HCT116 (cell line): ENCODE data around the gene STIM1. TPM values are rescaled to one million over a fixed set of nuclear protein-coding genes. Genes with fewer than 3 reads are reported as not detected.

ENCODE experiments used
- ATAC-seq: fragments of 200-7000 bp; cut with Tn5 transposase; 2 replicates; pipeline ENCODE4 v1.9.1; 2020; ENCODE audit warnings: mild to moderate bottlenecking, moderate library complexity
- BruUV-seq: library from RNA; stranded (reverse); fragments of 400-500 nt; replicated peaks from 2 replicates; lab custom pipeline; 2021; lab: Mats Ljungman, UMichigan
- CTCF ChIA-PET: fragments of 300-600 bp; sonication (Branson Sonifier 250); formaldehyde crosslinking; loops from one replicate; lab custom pipeline; 2021; ENCODE audit warnings: antibody characterized with exemption; lab: Charles Lee
- POLR2A ChIA-PET: fragments of 300-600, 350-600 bp; sonication (Branson Sonifier 250); formaldehyde crosslinking; loops from one replicate; lab custom pipeline; 2021; ENCODE audit warnings: antibody characterized with exemption; lab: Charles Lee
- RAD21 ChIA-PET, 2 experiments: fragments of 300-600 bp; sonication (Branson Sonifier 250); formaldehyde crosslinking; loops; one replicate each; lab custom pipeline; 2023; ENCODE audit warnings: low total read pairs in 2 of 2; ENCODE audit not compliant: uncharacterized antibody in 2 of 2, unreplicated experiment in 2 of 2, low non-redundant PET in 1 of 2; lab: Charles Lee
- DNase-seq: peaks from one replicate; pipeline ENCODE4 v3.0.0-alpha.2; 2010; ENCODE audit warnings: low read depth, low spot score
- H2AFZ ChIP-seq: fragments of 200-600 bp; shearing (Covaris generic), sonication (generic); 2 replicates; pipeline ENCODE4 v1.6.1; 2017; ENCODE audit warnings: low read depth, mixed run types, mixed read lengths, antibody characterized with exemption, low read length; ENCODE audit not compliant: poor library complexity, severe bottlenecking
- H3K27ac ChIP-seq: 2 replicates; pipeline ENCODE4 v1.5.1; 2012; ENCODE audit warnings: low read depth, low read length
- H3K27me3 ChIP-seq: fragments of 200-600 bp; sonication (generic); 2 replicates; pipeline ENCODE4 v1.6.1; 2016; ENCODE audit warnings: mixed run types, low read length, mixed read lengths; ENCODE audit not compliant: insufficient read depth
- H3K36me3 ChIP-seq, 2 experiments: fragments of 200-500 bp in 1 of 2; fragments of 200-600 bp in 1 of 2; sonication (Bioruptor generic) in 1 of 2; sonication (generic) in 1 of 2; 2 replicates each; pipeline versions ENCODE4 v1.5.1 to v1.6.1; 2014 to 2016; ENCODE audit warnings: low read length in 2 of 2, inconsistent platforms in 1 of 2, mixed read lengths in 1 of 2, mixed run types in 1 of 2; ENCODE audit not compliant: insufficient read depth in 2 of 2, control insufficient read depth in 1 of 2
- H3K4me1 ChIP-seq, 2 experiments: fragments of 200-600 bp in 1 of 2; sonication (generic) in 1 of 2; 2 replicates each; pipeline versions ENCODE4 v1.5.1 to v1.6.1; 2012 to 2017; ENCODE audit warnings: low read length in 2 of 2, inconsistent platforms in 1 of 2, mild to moderate bottlenecking in 1 of 2, mixed read lengths in 1 of 2, mixed run types in 1 of 2, moderate library complexity in 1 of 2; ENCODE audit not compliant: insufficient read depth in 2 of 2, control insufficient read depth in 1 of 2
- H3K4me2 ChIP-seq: fragments of 200-600 bp; sonication (generic); 2 replicates; pipeline ENCODE4 v1.6.1; 2017; ENCODE audit warnings: mixed run types, low read length, mixed read lengths
- H3K4me3 ChIP-seq, 2 experiments: fragments of 200-600 bp in 1 of 2; sonication (generic) in 1 of 2; replicated peaks in 1 of 2; 2 replicates each; pipeline ENCODE4 v1.5.1; 2011 to 2016; ENCODE audit warnings: low read length in 2 of 2, control low read depth in 1 of 2, low read depth in 1 of 2, mild to moderate bottlenecking in 1 of 2, mixed read lengths in 1 of 2, mixed run types in 1 of 2
- H3K79me2 ChIP-seq: fragments of 200-600 bp; sonication (generic); 2 replicates; pipeline ENCODE4 v1.6.1; 2017; ENCODE audit warnings: mild to moderate bottlenecking, mixed run types, low read length, moderate library complexity, mixed read lengths; ENCODE audit not compliant: insufficient read depth
- H3K9ac ChIP-seq: fragments of 200-600 bp; sonication (generic); 2 replicates; pipeline ENCODE4 v1.6.1; 2016; ENCODE audit warnings: low read length, mixed read lengths
- H3K9me2 ChIP-seq: fragments of 200-600 bp; sonication (generic), shearing (Covaris generic); 2 replicates; pipeline ENCODE4 v1.6.1; 2017; ENCODE audit warnings: mixed run types, mild to moderate bottlenecking, moderate library complexity; ENCODE audit not compliant: insufficient read depth
- H3K9me3 ChIP-seq, 2 experiments: fragments of 200-500 bp in 1 of 2; fragments of 200-600 bp in 1 of 2; sonication (Bioruptor generic) in 1 of 2; sonication (generic) in 1 of 2; 2 replicates each; pipeline ENCODE4 v1.6.1; 2014 to 2017; ENCODE audit warnings: low read length in 2 of 2, mixed read lengths in 2 of 2, inconsistent platforms in 1 of 2, low read depth in 1 of 2, mild to moderate bottlenecking in 1 of 2, mixed run types in 1 of 2, moderate library complexity in 1 of 2; ENCODE audit not compliant: control insufficient read depth in 1 of 2, insufficient read depth in 1 of 2
- H4K20me1 ChIP-seq: fragments of 200-600 bp; sonication (generic), shearing (Covaris generic); 2 replicates; pipeline ENCODE4 v1.6.1; 2017; ENCODE audit warnings: mixed run types, mild to moderate bottlenecking, moderate library complexity; ENCODE audit not compliant: insufficient read depth
- CBX3 ChIP-seq: IDR thresholded peaks from 2 replicates; pipeline ENCODE4 v1.6.1; 2012; ENCODE audit warnings: low read depth
- EGR1 ChIP-seq: IDR thresholded peaks from 2 replicates; pipeline ENCODE4 v1.6.1; 2012; ENCODE audit warnings: low read depth
- RAD21 ChIP-seq: IDR thresholded peaks from 2 replicates; pipeline ENCODE4 v1.6.1; 2012; ENCODE audit warnings: low read depth, mild to moderate bottlenecking
- SIN3A ChIP-seq: IDR thresholded peaks from 2 replicates; pipeline ENCODE4 v1.6.1; 2012; ENCODE audit warnings: low read depth
- ZFX ChIP-seq: fragments of 450-650 bp; IDR thresholded peaks from 2 replicates; pipeline ENCODE4 v1.6.1; 2017
- ZNF274 ChIP-seq: fragments of 200-500 bp; sonication (Bioruptor generic); IDR thresholded peaks from 2 replicates; pipeline ENCODE4 v1.6.1; 2014; ENCODE audit warnings: mild to moderate bottlenecking, low read depth, low read length, inconsistent platforms
- intact Hi-C: fragments of 100-400 bp; cut with micrococcal nuclease; formaldehyde crosslinking; loops from 2 replicates; pipeline ENCODE4 v1.10.0; 2022
- total RNA-seq: library from RNA; stranded (reverse); gene quantifications from one replicate; pipeline ENCODE4 v1.2.1, GENCODE V29; 2021; ENCODE audit not compliant: unreplicated experiment
- TF ChIP-seq, protein P1 (sequence below): IDR thresholded peaks from 2 replicates; pipeline ENCODE4 v1.6.1; 2012; ENCODE audit warnings: low read depth
- TF ChIP-seq, protein P2 (sequence below): IDR thresholded peaks from 2 replicates; pipeline ENCODE4 v1.6.1; 2012
- TF ChIP-seq, protein P3 (sequence below), 3 experiments: fragments of 200-600 bp in 1 of 3; sonication (generic) in 1 of 3; IDR thresholded peaks in 2 of 3; conservative IDR thresholded peaks in 1 of 3; 2 replicates each; pipeline ENCODE4 v1.5.1; 2012 to 2017; ENCODE audit warnings: low read depth in 2 of 3, low read length in 2 of 3, antibody characterized with exemption in 1 of 3, borderline replicate concordance in 1 of 3, control low read depth in 1 of 3, mild to moderate bottlenecking in 1 of 3, mixed read lengths in 1 of 3, mixed run types in 1 of 3, moderate library complexity in 1 of 3; ENCODE audit not compliant: insufficient read depth in 1 of 3

STIM1 gene
- total RNA-seq, 1 experiment from 2014 or later, result 22.3 TPM

DNA sequence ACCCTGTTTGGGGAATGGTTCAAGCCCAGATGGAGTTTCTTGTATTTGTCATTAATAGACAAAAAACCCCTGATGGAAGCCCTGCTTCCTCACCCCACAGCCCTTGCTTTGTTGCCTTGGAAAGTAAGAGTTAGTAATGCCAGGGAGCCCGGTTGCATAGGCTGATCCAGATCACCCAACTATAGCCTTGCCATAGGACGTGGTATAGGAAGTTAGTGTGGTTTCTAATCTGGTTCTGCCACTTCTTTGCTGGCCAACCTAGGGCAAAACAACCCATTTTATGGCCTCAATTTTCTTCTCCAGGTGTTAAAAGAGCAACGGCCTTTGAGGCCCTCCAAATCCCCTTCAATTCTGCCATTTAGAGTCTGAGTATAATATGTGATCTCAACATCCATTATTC, 97.9 kb downstream of the STIM1 start:
- H3K27ac ChIP-seq, result no peak overlapping the region
- H3K4me1 ChIP-seq, result peaks cover 0 to 12% of the 10 kb centered on the region in 2 experiments; a peak in 2 of 4 replicates
- H3K36me3 ChIP-seq, result no peaks in the 10 kb centered on the region
- TF ChIP-seq ZFX, result no peak
- TF ChIP-seq, protein P1, sequence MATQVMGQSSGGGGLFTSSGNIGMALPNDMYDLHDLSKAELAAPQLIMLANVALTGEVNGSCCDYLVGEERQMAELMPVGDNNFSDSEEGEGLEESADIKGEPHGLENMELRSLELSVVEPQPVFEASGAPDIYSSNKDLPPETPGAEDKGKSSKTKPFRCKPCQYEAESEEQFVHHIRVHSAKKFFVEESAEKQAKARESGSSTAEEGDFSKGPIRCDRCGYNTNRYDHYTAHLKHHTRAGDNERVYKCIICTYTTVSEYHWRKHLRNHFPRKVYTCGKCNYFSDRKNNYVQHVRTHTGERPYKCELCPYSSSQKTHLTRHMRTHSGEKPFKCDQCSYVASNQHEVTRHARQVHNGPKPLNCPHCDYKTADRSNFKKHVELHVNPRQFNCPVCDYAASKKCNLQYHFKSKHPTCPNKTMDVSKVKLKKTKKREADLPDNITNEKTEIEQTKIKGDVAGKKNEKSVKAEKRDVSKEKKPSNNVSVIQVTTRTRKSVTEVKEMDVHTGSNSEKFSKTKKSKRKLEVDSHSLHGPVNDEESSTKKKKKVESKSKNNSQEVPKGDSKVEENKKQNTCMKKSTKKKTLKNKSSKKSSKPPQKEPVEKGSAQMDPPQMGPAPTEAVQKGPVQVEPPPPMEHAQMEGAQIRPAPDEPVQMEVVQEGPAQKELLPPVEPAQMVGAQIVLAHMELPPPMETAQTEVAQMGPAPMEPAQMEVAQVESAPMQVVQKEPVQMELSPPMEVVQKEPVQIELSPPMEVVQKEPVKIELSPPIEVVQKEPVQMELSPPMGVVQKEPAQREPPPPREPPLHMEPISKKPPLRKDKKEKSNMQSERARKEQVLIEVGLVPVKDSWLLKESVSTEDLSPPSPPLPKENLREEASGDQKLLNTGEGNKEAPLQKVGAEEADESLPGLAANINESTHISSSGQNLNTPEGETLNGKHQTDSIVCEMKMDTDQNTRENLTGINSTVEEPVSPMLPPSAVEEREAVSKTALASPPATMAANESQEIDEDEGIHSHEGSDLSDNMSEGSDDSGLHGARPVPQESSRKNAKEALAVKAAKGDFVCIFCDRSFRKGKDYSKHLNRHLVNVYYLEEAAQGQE, result no peak
- TF ChIP-seq, protein P2, sequence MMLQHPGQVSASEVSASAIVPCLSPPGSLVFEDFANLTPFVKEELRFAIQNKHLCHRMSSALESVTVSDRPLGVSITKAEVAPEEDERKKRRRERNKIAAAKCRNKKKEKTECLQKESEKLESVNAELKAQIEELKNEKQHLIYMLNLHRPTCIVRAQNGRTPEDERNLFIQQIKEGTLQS, result no peak
- no peak for TF ChIP-seq CBX3
- TF ChIP-seq ZNF274, result no peak
- TF ChIP-seq, protein P3, sequence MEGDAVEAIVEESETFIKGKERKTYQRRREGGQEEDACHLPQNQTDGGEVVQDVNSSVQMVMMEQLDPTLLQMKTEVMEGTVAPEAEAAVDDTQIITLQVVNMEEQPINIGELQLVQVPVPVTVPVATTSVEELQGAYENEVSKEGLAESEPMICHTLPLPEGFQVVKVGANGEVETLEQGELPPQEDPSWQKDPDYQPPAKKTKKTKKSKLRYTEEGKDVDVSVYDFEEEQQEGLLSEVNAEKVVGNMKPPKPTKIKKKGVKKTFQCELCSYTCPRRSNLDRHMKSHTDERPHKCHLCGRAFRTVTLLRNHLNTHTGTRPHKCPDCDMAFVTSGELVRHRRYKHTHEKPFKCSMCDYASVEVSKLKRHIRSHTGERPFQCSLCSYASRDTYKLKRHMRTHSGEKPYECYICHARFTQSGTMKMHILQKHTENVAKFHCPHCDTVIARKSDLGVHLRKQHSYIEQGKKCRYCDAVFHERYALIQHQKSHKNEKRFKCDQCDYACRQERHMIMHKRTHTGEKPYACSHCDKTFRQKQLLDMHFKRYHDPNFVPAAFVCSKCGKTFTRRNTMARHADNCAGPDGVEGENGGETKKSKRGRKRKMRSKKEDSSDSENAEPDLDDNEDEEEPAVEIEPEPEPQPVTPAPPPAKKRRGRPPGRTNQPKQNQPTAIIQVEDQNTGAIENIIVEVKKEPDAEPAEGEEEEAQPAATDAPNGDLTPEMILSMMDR (IDR thresholded peaks at IDR 0.05 in 2 of 3, conservative IDR thresholded peaks at IDR 0.05 in 1 of 3; ENCODE audit: borderline replicate concordance in 1 of 3, insufficient read depth in 1 of 3, low read depth in 2 of 3, low read length in 2 of 3), result no peak
- no peak for TF ChIP-seq RAD21
- TF ChIP-seq SIN3A, result no peak
- TF ChIP-seq EGR1, result no peak
- H3K27me3 ChIP-seq, result no peaks in the 10 kb centered on the region
- ATAC-seq, result no peak
- no peak for DNase-seq
- no peak overlapping the region for H2AFZ ChIP-seq
- H3K9ac ChIP-seq, result no peak overlapping the region
- ChIA-PET POLR2A (no interaction called here), CTCF (no interaction called here), RAD21 (no interaction called here)
- H3K4me3 ChIP-seq, result no peak overlapping the region
- no peaks in the 10 kb centered on the region for H3K79me2 ChIP-seq
- H4K20me1 ChIP-seq, result no peaks in the 10 kb centered on the region
- intact Hi-C loops, result no loop called here
- H3K9me2 ChIP-seq, result no peaks in the 10 kb centered on the region
- no peaks in the 10 kb centered on the region for H3K9me3 ChIP-seq
- no peak overlapping the region for H3K4me2 ChIP-seq
- no TSS peak for BruUV-seq
